OCI-LY1 (cell line): ENCODE results near the gene CSK.

ENCODE experiments used
- H2AFZ ChIP-seq: fragments of 200-600 bp; sonication (generic), shearing (Covaris generic); 2 replicates; pipeline ENCODE4 v1.6.0; 2014; ENCODE audit warnings: antibody characterized with exemption, mild to moderate bottlenecking, low read length
- H3F3A ChIP-seq: fragments of 200-600 bp; sonication (generic), shearing (Covaris generic); 2 replicates; pipeline ENCODE4 v1.6.0; 2014; ENCODE audit warnings: mild to moderate bottlenecking, antibody characterized with exemption, low read length, moderate library complexity; ENCODE audit not compliant: insufficient read depth
- H3K27ac ChIP-seq: fragments of 200-600 bp; sonication (generic); 2 replicates; pipeline ENCODE4 v1.5.1; 2014; ENCODE audit warnings: low read length, mixed run types, mild to moderate bottlenecking, low read depth; ENCODE audit not compliant: poor library complexity, severe bottlenecking
- H3K27me3 ChIP-seq: fragments of 200-600 bp; sonication (generic); 2 replicates; pipeline ENCODE4 v1.6.0; 2014; ENCODE audit warnings: antibody characterized with exemption, mild to moderate bottlenecking, low read length, moderate library complexity; ENCODE audit not compliant: insufficient read depth
- H3K36me3 ChIP-seq: fragments of 200-600 bp; sonication (generic); 2 replicates; pipeline ENCODE4 v1.6.1; 2014; ENCODE audit warnings: mild to moderate bottlenecking, antibody characterized with exemption, low read length, moderate library complexity, mixed read lengths; ENCODE audit not compliant: insufficient read depth
- H3K4me1 ChIP-seq: fragments of 200-600 bp; sonication (generic); 2 replicates; pipeline ENCODE4 v1.5.1; 2014; ENCODE audit warnings: mild to moderate bottlenecking, low read length, moderate library complexity; ENCODE audit not compliant: insufficient read depth, severe bottlenecking
- H3K4me2 ChIP-seq: fragments of 200-600 bp; sonication (generic), shearing (Covaris generic); 2 replicates; pipeline ENCODE4 v1.6.1; 2014; ENCODE audit warnings: low read length
- H3K4me3 ChIP-seq: fragments of 200-600 bp; sonication (generic); 2 replicates; pipeline ENCODE4 v1.5.1; 2014; ENCODE audit warnings: low read length, low read depth, mild to moderate bottlenecking, mixed read lengths; ENCODE audit not compliant: poor library complexity, severe bottlenecking
- H3K79me2 ChIP-seq: fragments of 200-600 bp; shearing (Covaris generic); 2 replicates; pipeline ENCODE4 v1.6.1; 2016; ENCODE audit warnings: mixed run types, low read length, mixed read lengths; ENCODE audit not compliant: insufficient read depth
- H3K9ac ChIP-seq: fragments of 200-600 bp; sonication (generic), shearing (Covaris generic); 2 replicates; pipeline ENCODE4 v1.6.1; 2014; ENCODE audit warnings: mild to moderate bottlenecking, low read length, mixed read lengths
- H3K9me2 ChIP-seq: fragments of 200-600 bp; sonication (generic), shearing (Covaris generic); 2 replicates; pipeline ENCODE4 v1.6.1; 2014; ENCODE audit warnings: low read depth, mild to moderate bottlenecking, low read length, mixed read lengths
- H3K9me3 ChIP-seq: fragments of 200-600 bp; shearing (Covaris generic); 2 replicates; pipeline ENCODE4 v1.6.1; 2014; ENCODE audit warnings: low read length, mixed read lengths
- H4K20me1 ChIP-seq: fragments of 200-600 bp; sonication (generic), shearing (Covaris generic); 2 replicates; pipeline ENCODE4 v1.6.0; 2016; ENCODE audit warnings: mild to moderate bottlenecking, low read length; ENCODE audit not compliant: insufficient read depth
- CTCF ChIP-seq: fragments of 200-600 bp; sonication (generic), shearing (Covaris generic); IDR thresholded peaks from 2 replicates; pipeline ENCODE4 v1.5.1; 2017; ENCODE audit warnings: mild to moderate bottlenecking, antibody characterized with exemption, low read length, moderate library complexity, mixed read lengths
- EZH2 ChIP-seq: fragments of 200-600 bp; sonication (generic), shearing (Covaris generic); IDR thresholded peaks from 2 replicates; pipeline ENCODE4 v1.8.0; 2017; ENCODE audit warnings: borderline replicate concordance, mixed run types, mild to moderate bottlenecking, antibody characterized with exemption, low read length, moderate library complexity, mixed read lengths

Gene CSK

GRCh38 chr15:74783072-74783807 lies 1.4 kb downstream of the CSK start:
- Histone ChIP-seq H3K4me1 (peaks cover 87% of the 10 kb centered on the region), H3F3A (peaks cover 34% of the 10 kb centered on the region)
- TF ChIP-seq CTCF (no peak), EZH2 (no peak)

GRCh38 chr15:74783808-74784175 lies 1.9 kb downstream of the CSK start:
- H3K4me1 ChIP-seq: peaks cover 87% of the 10 kb centered on the region
- peak overlapping the region; percentile 99 for H3K9ac ChIP-seq
- H3K27me3 ChIP-seq: no peaks in the 10 kb centered on the region
- no peaks in the 10 kb centered on the region for H3K9me3 ChIP-seq
- no peaks in the 10 kb centered on the region for H3K9me2 ChIP-seq
- no peak overlapping the region for H2AFZ ChIP-seq
- H3F3A ChIP-seq: peaks cover 34% of the 10 kb centered on the region
- H3K36me3 ChIP-seq: peaks cover 41% of the 10 kb centered on the region; the same call in 1 of the 2 replicates
- H3K4me3 ChIP-seq: peak overlapping the region; percentile 97
- H3K27ac ChIP-seq: peak overlapping the region; percentile 99
- TF ChIP-seq EZH2 (no peak), CTCF (no peak)
- peaks cover 22% of the 10 kb centered on the region for H3K79me2 ChIP-seq
- no peaks in the 10 kb centered on the region for H4K20me1 ChIP-seq
- peak overlapping the region; percentile 97 for H3K4me2 ChIP-seq

More at GRCh38 chr15:74783072-74783807, 1.4 kb downstream of the CSK start:
- H3K4me3 ChIP-seq: peak overlapping the region; percentile 97
- peaks cover 38% of the 10 kb centered on the region; the same call in 1 of the 2 replicates for H3K36me3 ChIP-seq
- no peaks in the 10 kb centered on the region for H4K20me1 ChIP-seq
- no peaks in the 10 kb centered on the region for H3K9me2 ChIP-seq
- peak overlapping the region; percentile 97 for H3K4me2 ChIP-seq
- H3K9me3 ChIP-seq: no peaks in the 10 kb centered on the region
- peak overlapping the region; percentile 99 for H3K9ac ChIP-seq
- peaks cover 22% of the 10 kb centered on the region for H3K79me2 ChIP-seq
- no peaks in the 10 kb centered on the region for H3K27me3 ChIP-seq
- peak overlapping the region; percentile 99 for H3K27ac ChIP-seq
- no peak overlapping the region for H2AFZ ChIP-seq

DNA sequence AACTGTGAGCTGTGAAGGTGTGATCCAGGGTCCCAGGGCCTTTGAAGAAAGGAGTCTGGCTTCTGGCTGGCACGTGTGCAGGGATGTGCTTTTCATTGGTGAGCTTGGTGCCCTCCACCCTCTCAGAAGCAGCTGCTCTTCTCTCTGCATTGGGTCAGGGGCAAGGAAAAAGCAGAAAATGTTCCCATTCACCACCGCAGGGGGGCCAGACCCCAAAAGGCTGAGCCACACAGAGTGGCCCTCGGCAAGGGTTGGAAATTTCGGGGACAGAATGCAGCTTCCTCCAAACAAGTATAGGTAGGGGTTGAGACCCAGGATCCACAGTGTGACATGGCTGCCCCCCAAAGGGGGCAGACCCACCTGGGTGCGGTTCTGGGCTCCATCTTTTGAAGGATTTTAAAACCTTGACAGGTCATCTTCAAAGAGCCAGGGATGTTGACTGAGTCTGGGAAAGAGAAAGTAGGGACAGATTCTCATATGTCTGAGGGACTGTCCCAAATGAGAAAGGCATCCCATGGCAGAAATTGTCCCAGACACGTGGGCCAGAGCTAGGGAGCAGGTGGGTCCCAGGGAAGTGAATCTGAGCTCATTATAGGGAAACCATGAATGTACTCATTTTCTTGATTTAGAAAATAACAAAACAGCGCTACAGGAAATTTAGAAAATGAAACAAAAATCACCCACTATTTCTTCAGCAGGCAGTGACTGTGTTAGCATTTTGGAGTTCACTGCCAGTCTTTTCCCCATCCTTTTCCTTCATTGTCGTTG lies 2.7 kb downstream of the CSK start:
- Histone ChIP-seq H3K4me2 (peak overlapping the region; percentile 97), H4K20me1 (no peaks in the 10 kb centered on the region), H3K4me1 (peaks cover 88% of the 10 kb centered on the region), H3K36me3 (peaks cover 46% of the 10 kb centered on the region; the same call in 1 of the 2 replicates), H3K79me2 (peaks cover 23% of the 10 kb centered on the region), H3K27ac (peak overlapping the region; percentile 99), H3K9ac (peak overlapping the region; percentile 99), H3K9me3 (no peaks in the 10 kb centered on the region), H3K9me2 (no peaks in the 10 kb centered on the region), H3K4me3 (peak overlapping the region; percentile 97), H3F3A (peaks cover 28% of the 10 kb centered on the region), H3K27me3 (no peaks in the 10 kb centered on the region), H2AFZ (no peak overlapping the region)
- TF ChIP-seq CTCF (peak; percentile 48), EZH2 (no peak)
